Thyroid gland (tissue), 4 donors: ENCODE data around the gene RRP15.

Experiments
- CTCF ChIP-seq, 6 experiments: fragments of 200-600 bp in 3 of 6; fragments of 450-650 bp in 3 of 6; sonication (generic) in 3 of 6; IDR thresholded peaks; one replicate each; pipeline ENCODE4 v1.5.1; 2016 to 2019; ENCODE audit warnings: antibody characterized with exemption in 6 of 6, mild to moderate bottlenecking in 2 of 6, inconsistent platforms in 1 of 6, moderate library complexity in 1 of 6
- POLR2A ChIP-seq, 2 donors: fragments of 450-650 bp; IDR thresholded peaks; one replicate each; pipeline ENCODE4 v1.6.1; 2017; ENCODE audit warnings: antibody characterized with exemption in 2 of 2, mild to moderate bottlenecking in 2 of 2, moderate library complexity in 1 of 2

GRCh38 chr1:218305472-218306064 lies 20.5 kb downstream of the RRP15 start:
- TF ChIP-seq CTCF (IDR thresholded peaks at IDR 0.05) = no peak
- TF ChIP-seq POLR2A (IDR thresholded peaks at IDR 0.05) = no peak
